HepG2 (cell line): ENCODE results near the gene RPL11. TPM values are rescaled to one million over a fixed set of nuclear protein-coding genes. Genes with fewer than 3 reads are reported as not detected.

Source experiments
- HDAC6 ChIP-seq: fragments of 200-600 bp; sonication (generic); IDR thresholded peaks from 2 replicates; pipeline ENCODE4 v1.7.0; 2017; ENCODE audit warnings: mild to moderate bottlenecking, antibody characterized with exemption, low read length, low read depth
- PRMT3 ChIP-seq: sonication (generic); formaldehyde crosslinking; IDR thresholded peaks from 2 replicates; pipeline ENCODE4 v1.8.1; 2022; ENCODE audit warnings: low read depth, mild to moderate bottlenecking, moderate library complexity, missing genetic modification reagents, borderline replicate concordance
- ZNF547 ChIP-seq: sonication (generic); formaldehyde crosslinking; IDR thresholded peaks from 2 replicates; pipeline ENCODE4 v1.5.1; 2020; ENCODE audit warnings: mild to moderate bottlenecking, missing genetic modification reagents
- polyA plus RNA-seq, 8 experiments: library from polyadenylated mRNA; depleted of rRNA in 3 of 8; stranded (reverse) in 7 of 8; unstranded in 1 of 8; fragments of >200 nt; fragmentation: Illumina TruSeq in 4 of 8; extraction: Trizol in 4 of 8; gene quantifications; 2 replicates each; pipeline versions ENCODE4 v1.2.1 to v1.2.3, GENCODE V29; 2011 to 2016; ENCODE audit warnings: low read depth in 4 of 8, missing spikeins in 1 of 8, mixed read lengths in 1 of 8; ENCODE audit not compliant: insufficient read depth in 1 of 8
- total RNA-seq, 5 experiments: library from RNA; depleted of rRNA; stranded (reverse); fragments of >200 nt; fragmentation: Illumina TruSeq; extraction: Trizol; gene quantifications; 2 replicates each; pipeline ENCODE4 v1.2.3, GENCODE V29; 2016; ENCODE audit warnings: low read depth in 1 of 5
- TF ChIP-seq, protein P1 (sequence below), 2 experiments: fragments of 450-650 bp in 1 of 2; sonication (generic) in 1 of 2; formaldehyde crosslinking in 1 of 2; IDR thresholded peaks; 2 replicates each; pipeline versions ENCODE4 v1.6.1 to v1.8.0; 2016 to 2022; ENCODE audit warnings: antibody characterized with exemption in 1 of 2, mild to moderate bottlenecking in 1 of 2, missing genetic modification reagents in 1 of 2
- TF ChIP-seq, protein P2 (sequence below): sonication (generic); formaldehyde crosslinking; IDR thresholded peaks from 2 replicates; pipeline ENCODE4 v1.5.0; 2020; ENCODE audit warnings: mild to moderate bottlenecking, missing genetic modification reagents, borderline replicate concordance
- TF ChIP-seq, protein P3 (sequence below), 2 experiments: sonication (generic) in 1 of 2; formaldehyde crosslinking in 1 of 2; IDR thresholded peaks; 2 replicates each; pipeline versions ENCODE4 v1.4.0 to v1.6.1; 2018 to 2020; ENCODE audit warnings: missing genetic modification reagents in 2 of 2, borderline replicate concordance in 1 of 2, low read depth in 1 of 2, mild to moderate bottlenecking in 1 of 2, missing biosample characterization in 1 of 2

Gene RPL11
- total and polyA plus RNA-seq, 2 of the 13 experiments (the other 11 are each of a cell fraction or from before 2014, with no cell fraction given): 1,682 to 2,010 TPM

DNA sequence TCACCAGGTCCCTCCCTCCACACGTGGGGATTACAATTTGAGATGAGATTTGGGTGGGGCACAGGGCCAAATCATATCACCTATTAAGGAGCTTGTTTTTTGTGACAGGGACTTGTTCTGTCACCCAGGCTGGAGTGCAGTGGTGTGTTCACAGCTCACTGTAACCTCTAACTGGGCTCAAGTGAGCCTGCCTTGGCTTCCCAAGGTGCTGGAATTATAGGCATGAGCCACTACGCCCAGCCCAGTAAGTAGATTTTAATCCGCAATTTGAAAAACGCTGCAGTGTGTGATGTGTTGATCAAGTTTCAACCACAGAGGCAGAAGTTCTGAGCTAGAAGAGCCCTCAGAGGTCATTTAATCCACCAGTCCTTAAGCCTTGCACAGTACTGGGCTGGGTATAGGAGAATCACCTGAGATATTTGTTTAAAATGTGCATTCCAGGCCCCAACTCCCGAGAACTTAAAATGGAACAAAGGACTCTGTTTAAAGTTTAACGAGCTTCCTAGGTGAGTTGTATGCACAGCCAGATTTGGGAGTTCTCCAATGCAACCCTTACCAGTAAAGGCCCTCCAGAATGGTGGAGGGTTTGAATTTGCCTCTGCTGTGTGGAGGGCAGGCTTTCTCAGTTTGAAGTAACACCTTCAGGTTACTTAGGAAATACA, 13.4 kb downstream of the RPL11 start (continued):
- TF ChIP-seq, protein P1, sequence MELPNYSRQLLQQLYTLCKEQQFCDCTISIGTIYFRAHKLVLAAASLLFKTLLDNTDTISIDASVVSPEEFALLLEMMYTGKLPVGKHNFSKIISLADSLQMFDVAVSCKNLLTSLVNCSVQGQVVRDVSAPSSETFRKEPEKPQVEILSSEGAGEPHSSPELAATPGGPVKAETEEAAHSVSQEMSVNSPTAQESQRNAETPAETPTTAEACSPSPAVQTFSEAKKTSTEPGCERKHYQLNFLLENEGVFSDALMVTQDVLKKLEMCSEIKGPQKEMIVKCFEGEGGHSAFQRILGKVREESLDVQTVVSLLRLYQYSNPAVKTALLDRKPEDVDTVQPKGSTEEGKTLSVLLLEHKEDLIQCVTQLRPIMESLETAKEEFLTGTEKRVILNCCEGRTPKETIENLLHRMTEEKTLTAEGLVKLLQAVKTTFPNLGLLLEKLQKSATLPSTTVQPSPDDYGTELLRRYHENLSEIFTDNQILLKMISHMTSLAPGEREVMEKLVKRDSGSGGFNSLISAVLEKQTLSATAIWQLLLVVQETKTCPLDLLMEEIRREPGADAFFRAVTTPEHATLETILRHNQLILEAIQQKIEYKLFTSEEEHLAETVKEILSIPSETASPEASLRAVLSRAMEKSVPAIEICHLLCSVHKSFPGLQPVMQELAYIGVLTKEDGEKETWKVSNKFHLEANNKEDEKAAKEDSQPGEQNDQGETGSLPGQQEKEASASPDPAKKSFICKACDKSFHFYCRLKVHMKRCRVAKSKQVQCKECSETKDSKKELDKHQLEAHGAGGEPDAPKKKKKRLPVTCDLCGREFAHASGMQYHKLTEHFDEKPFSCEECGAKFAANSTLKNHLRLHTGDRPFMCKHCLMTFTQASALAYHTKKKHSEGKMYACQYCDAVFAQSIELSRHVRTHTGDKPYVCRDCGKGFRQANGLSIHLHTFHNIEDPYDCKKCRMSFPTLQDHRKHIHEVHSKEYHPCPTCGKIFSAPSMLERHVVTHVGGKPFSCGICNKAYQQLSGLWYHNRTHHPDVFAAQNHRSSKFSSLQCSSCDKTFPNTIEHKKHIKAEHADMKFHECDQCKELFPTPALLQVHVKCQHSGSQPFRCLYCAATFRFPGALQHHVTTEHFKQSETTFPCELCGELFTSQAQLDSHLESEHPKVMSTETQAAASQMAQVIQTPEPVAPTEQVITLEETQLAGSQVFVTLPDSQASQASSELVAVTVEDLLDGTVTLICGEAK (IDR thresholded peaks at IDR 0.05): no peak
- TF ChIP-seq, protein P1 (CRISPR knock-in tag; IDR thresholded peaks at IDR 0.05): no peak
- TF ChIP-seq HDAC6: no peak
- TF ChIP-seq, protein P2, sequence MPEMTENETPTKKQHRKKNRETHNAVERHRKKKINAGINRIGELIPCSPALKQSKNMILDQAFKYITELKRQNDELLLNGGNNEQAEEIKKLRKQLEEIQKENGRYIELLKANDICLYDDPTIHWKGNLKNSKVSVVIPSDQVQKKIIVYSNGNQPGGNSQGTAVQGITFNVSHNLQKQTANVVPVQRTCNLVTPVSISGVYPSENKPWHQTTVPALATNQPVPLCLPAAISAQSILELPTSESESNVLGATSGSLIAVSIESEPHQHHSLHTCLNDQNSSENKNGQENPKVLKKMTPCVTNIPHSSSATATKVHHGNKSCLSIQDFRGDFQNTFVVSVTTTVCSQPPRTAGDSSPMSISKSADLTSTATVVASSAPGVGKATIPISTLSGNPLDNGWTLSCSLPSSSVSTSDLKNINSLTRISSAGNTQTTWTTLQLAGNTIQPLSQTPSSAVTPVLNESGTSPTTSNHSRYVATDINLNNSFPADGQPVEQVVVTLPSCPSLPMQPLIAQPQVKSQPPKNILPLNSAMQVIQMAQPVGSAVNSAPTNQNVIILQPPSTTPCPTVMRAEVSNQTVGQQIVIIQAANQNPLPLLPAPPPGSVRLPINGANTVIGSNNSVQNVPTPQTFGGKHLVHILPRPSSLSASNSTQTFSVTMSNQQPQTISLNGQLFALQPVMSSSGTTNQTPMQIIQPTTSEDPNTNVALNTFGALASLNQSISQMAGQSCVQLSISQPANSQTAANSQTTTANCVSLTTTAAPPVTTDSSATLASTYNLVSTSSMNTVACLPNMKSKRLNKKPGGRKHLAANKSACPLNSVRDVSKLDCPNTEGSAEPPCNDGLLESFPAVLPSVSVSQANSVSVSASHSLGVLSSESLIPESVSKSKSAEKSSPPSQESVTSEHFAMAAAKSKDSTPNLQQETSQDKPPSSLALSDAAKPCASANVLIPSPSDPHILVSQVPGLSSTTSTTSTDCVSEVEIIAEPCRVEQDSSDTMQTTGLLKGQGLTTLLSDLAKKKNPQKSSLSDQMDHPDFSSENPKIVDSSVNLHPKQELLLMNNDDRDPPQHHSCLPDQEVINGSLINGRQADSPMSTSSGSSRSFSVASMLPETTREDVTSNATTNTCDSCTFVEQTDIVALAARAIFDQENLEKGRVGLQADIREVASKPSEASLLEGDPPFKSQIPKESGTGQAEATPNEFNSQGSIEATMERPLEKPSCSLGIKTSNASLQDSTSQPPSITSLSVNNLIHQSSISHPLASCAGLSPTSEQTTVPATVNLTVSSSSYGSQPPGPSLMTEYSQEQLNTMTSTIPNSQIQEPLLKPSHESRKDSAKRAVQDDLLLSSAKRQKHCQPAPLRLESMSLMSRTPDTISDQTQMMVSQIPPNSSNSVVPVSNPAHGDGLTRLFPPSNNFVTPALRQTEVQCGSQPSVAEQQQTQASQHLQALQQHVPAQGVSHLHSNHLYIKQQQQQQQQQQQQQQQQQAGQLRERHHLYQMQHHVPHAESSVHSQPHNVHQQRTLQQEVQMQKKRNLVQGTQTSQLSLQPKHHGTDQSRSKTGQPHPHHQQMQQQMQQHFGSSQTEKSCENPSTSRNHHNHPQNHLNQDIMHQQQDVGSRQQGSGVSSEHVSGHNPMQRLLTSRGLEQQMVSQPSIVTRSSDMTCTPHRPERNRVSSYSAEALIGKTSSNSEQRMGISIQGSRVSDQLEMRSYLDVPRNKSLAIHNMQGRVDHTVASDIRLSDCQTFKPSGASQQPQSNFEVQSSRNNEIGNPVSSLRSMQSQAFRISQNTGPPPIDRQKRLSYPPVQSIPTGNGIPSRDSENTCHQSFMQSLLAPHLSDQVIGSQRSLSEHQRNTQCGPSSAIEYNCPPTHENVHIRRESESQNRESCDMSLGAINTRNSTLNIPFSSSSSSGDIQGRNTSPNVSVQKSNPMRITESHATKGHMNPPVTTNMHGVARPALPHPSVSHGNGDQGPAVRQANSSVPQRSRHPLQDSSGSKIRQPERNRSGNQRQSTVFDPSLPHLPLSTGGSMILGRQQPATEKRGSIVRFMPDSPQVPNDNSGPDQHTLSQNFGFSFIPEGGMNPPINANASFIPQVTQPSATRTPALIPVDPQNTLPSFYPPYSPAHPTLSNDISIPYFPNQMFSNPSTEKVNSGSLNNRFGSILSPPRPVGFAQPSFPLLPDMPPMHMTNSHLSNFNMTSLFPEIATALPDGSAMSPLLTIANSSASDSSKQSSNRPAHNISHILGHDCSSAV: no peak
- TF ChIP-seq ZNF547 (CRISPR knock-in tag): no peak
- TF ChIP-seq, protein P3, sequence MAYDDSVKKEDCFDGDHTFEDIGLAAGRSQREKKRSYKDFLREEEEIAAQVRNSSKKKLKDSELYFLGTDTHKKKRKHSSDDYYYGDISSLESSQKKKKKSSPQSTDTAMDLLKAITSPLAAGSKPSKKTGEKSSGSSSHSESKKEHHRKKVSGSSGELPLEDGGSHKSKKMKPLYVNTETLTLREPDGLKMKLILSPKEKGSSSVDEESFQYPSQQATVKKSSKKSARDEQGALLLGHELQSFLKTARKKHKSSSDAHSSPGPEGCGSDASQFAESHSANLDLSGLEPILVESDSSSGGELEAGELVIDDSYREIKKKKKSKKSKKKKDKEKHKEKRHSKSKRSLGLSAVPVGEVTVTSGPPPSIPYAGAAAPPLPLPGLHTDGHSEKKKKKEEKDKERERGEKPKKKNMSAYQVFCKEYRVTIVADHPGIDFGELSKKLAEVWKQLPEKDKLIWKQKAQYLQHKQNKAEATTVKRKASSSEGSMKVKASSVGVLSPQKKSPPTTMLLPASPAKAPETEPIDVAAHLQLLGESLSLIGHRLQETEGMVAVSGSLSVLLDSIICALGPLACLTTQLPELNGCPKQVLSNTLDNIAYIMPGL (CRISPR knock-in tag; IDR thresholded peaks at IDR 0.05; ENCODE audit: borderline replicate concordance in 1 of 2, low read depth in 1 of 2): no peak
- TF ChIP-seq PRMT3 (CRISPR knock-in tag): no peak
